ENCODE measurements around the gene FKBP8.
A peak's percentile ranks its signal among the peaks of the same experiment; 100 is the strongest.
"Not testable (repeated sequence)": the region's sequence is repeated elsewhere in the genome, so short reads cannot be mapped to it uniquely, and the experiment has no call there.

FKBP8 gene

GRCh38 chr19:18558202-18558555 is 14.8 kb upstream of the FKBP8 start:
- DNase-seq: no peak

GRCh38 chr19:18557411-18558201 is 14.2 kb upstream of the FKBP8 start, which contains the start of gene KXD1:
Gene KXD1 (plus strand): TSS chr19:18557870. CDS start chr19:18562057, 4,187 bp downstream.
- DNase-seq: peak; percentile 98

- DNase-seq: no peak
Observed at GRCh38 chr19:18551631-18552030, 8.3 kb upstream of the FKBP8 start.

- DNase-seq: peak; percentile 67
Observed at GRCh38 chr19:18543814-18544475, 572 bp upstream of the FKBP8 start.

- no peak for DNase-seq
Observed at GRCh38 chr19:18541992-18542940, 1.1 kb downstream of the FKBP8 start.

GRCh38 chr19:18541258-18541991 is 1.9 kb downstream of the FKBP8 start:
- peak; percentile 17 for DNase-seq

GRCh38 chr19:18540200-18540599 is 3.2 kb downstream of the FKBP8 start:
- not testable (repeated sequence) for DNase-seq

GRCh38 chr19:18539372-18539771 is 4.0 kb downstream of the FKBP8 start:
- no peak for DNase-seq

GRCh38 chr19:18538115-18538514 is 5.3 kb downstream of the FKBP8 start:
- DNase-seq: no peak

- DNase-seq: no peak
Observed at GRCh38 chr19:18537431-18537830, 5.9 kb downstream of the FKBP8 start.

- no peak for DNase-seq
Observed at GRCh38 chr19:18536475-18536874, 6.9 kb downstream of the FKBP8 start.

GRCh38 chr19:18533058-18533457 is 10.3 kb downstream of the FKBP8 start:
- no peak for DNase-seq

- no peak for DNase-seq
Observed at GRCh38 chr19:18532168-18532890, 11.0 kb downstream of the FKBP8 start.

GRCh38 chr19:18531485-18531884 is 11.9 kb downstream of the FKBP8 start:
- DNase-seq: no peak

- no peak for DNase-seq
Observed at GRCh38 chr19:18529782-18530181, 13.6 kb downstream of the FKBP8 start.

GRCh38 chr19:18526316-18526715 is 17.1 kb downstream of the FKBP8 start:
- no peak for DNase-seq

- DNase-seq: no peak
Observed at GRCh38 chr19:18523841-18524240, 19.5 kb downstream of the FKBP8 start.

- not testable (repeated sequence) for DNase-seq
Observed at GRCh38 chr19:18522862-18523440, 20.4 kb downstream of the FKBP8 start.

GRCh38 chr19:18522124-18522861 is 21.1 kb downstream of the FKBP8 start:
- peak; percentile 100 for DNase-seq

GRCh38 chr19:18521692-18522123 is 21.7 kb downstream of the FKBP8 start, which contains the start of gene ELL:
Gene ELL (minus strand): TSS chr19:18522070. CDS start chr19:18522055, 15 bp downstream.
- DNase-seq: no peak
